Fibroblast of skin of left biceps (primary cell): ENCODE results near the gene RNLS.
A peak's percentile ranks its signal among the peaks of the same experiment; 100 is the strongest.
"Not testable (repeated sequence)": the region's sequence is repeated elsewhere in the genome, so short reads cannot be mapped to it uniquely, and the experiment has no call there.

Experiments used
- DNase-seq, 2 experiments: peaks; one replicate each; pipeline ENCODE4 v3.0.0-alpha.2; 2013; ENCODE audit warnings: low read depth in 2 of 2

Gene RNLS

GRCh38 chr10:88523739-88524400 lies 59.2 kb downstream of the RNLS start:
- DNase-seq = no peak

GRCh38 chr10:88522715-88523114 lies 60.4 kb downstream of the RNLS start:
- no peak for DNase-seq

GRCh38 chr10:88521791-88522190 lies 61.3 kb downstream of the RNLS start:
- DNase-seq = no peak

- DNase-seq = no peak
Measured at GRCh38 chr10:88515235-88515634, 67.9 kb downstream of the RNLS start.

- no peak for DNase-seq
Measured at GRCh38 chr10:88512599-88512998, 70.5 kb downstream of the RNLS start.

GRCh38 chr10:88508796-88509195 lies 74.3 kb downstream of the RNLS start:
- DNase-seq = no peak

GRCh38 chr10:88507826-88508453 lies 75.2 kb downstream of the RNLS start:
- no peak for DNase-seq

- DNase-seq = no peak
Measured at GRCh38 chr10:88507404-88507803, 75.7 kb downstream of the RNLS start.

- no peak for DNase-seq
Measured at GRCh38 chr10:88505680-88506215, 77.4 kb downstream of the RNLS start.

- DNase-seq = no peak
Measured at GRCh38 chr10:88505265-88505664, 77.9 kb downstream of the RNLS start.

- DNase-seq = no peak
Measured at GRCh38 chr10:88500656-88501055, 82.5 kb downstream of the RNLS start.

- no peak for DNase-seq
Measured at GRCh38 chr10:88499569-88500470, 83.3 kb downstream of the RNLS start.

- peak in 1 of 2 experiments; percentile 42 for DNase-seq
Measured at GRCh38 chr10:88497913-88498312, 85.2 kb downstream of the RNLS start.

- DNase-seq = no peak
Measured at GRCh38 chr10:88494537-88494936, 88.6 kb downstream of the RNLS start.

GRCh38 chr10:88493691-88494483 lies 89.2 kb downstream of the RNLS start:
- peak; percentile 60 to 69 for DNase-seq

- DNase-seq = no peak
Measured at GRCh38 chr10:88491314-88491713, 91.8 kb downstream of the RNLS start.

- DNase-seq = no peak
Measured at GRCh38 chr10:88490231-88490980, 92.7 kb downstream of the RNLS start.

- no peak for DNase-seq
Measured at GRCh38 chr10:88489107-88489506, 94.0 kb downstream of the RNLS start.

- DNase-seq = not testable (repeated sequence)
Measured at GRCh38 chr10:88486816-88487215, 96.3 kb downstream of the RNLS start.

- DNase-seq = no peak
Measured at GRCh38 chr10:88482220-88482619, 100.9 kb downstream of the RNLS start.

GRCh38 chr10:88478256-88478655 lies 104.9 kb downstream of the RNLS start:
- DNase-seq = no peak
